Heart left ventricle (tissue), 13 donors: ENCODE measurements around the gene NECAB2.

Experiments
- CTCF ChIP-seq, 12 donors: fragments of 200-600 bp; sonication (generic) in 4 of 12; IDR thresholded peaks; one replicate each; pipeline versions ENCODE4 v1.5.0 to v1.8.0; 2018 to 2022; ENCODE audit warnings: antibody characterized with exemption in 12 of 12, mild to moderate bottlenecking in 5 of 12
- POLR2A ChIP-seq, 2 donors: fragments of 450-650 bp; IDR thresholded peaks; one replicate each; pipeline ENCODE4 v1.6.1; 2017; ENCODE audit warnings: antibody characterized with exemption in 2 of 2, mild to moderate bottlenecking in 2 of 2, moderate library complexity in 2 of 2
- donor health status: ischemic (EF 13 %, LVEDD 7.1; RV severe dilation, severe dysfunction).
- donor health status: DM: no; HTN: yes; CAD: no.
- donor health status: DM: no; HTN: no; CAD: no.
- donor health status: ischemic (EF 25% LVEDD 6.9; RV normal size, moderate dysfunction).
- donor health status: ischemic (EF 25% LVEDD 5.7; RV mildly dilated, moderate dysfunction).
- donor health status: ischemic (EF 35%, LVEDD 5.7; RV mildly dilated, moderate dysfunction).
- donor health status: nonischemic (EF 11% LVEDD 7.7; RV severe dilation, severe dysfunction).
- donor health status: DM: yes; HTN: yes; CAD: no.
- donor health status: PGD.
- donor health status: ischemic (EF 29% LVEDD 5.4; RV normal size, mild dysfunction).
- donor health status: nonischemic (EF 23%, LVEDD 6.1; RV moderate dilation, normal function).

GRCh38 chr16:83963277-83964119 lies 4.5 kb upstream of the NECAB2 start:
- TF ChIP-seq CTCF (IDR thresholded peaks at IDR 0.05) (no peak), POLR2A (IDR thresholded peaks at IDR 0.05) (no peak)
